ENCODE data around the gene TMEM217.

DNA sequence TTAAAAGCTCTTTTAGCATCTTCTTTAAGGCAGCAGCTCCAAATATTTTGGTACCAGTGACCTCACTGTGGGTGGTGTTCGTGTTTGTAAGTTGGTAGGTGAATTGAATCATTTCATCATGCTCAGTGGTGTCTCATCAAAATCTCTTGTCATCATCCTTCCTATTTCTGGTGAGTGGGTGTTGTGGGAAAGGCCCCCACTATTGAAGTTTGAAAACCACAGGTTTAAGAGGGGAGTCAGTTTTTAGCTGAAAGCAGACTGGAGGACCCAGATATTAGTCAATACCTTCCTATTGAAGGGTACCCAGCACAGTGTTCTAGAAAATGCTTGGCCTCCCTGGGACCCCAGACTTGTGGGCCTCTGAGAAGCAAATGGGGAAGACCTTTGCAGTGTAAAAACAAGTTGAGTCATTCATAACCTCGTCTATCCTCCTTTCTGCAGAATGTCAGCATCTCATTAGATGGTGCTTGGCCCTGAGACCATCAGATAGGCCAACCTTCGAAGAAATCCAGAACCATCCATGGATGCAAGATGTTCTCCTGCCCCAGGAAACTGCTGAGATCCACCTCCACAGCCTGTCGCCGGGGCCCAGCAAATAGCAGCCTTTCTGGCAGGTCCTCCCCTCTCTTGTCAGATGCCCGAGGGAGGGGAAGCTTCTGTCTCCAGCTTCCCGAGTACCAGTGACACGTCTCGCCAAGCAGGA, 84.3 kb downstream of the TMEM217 start:
- TF ChIP-seq, protein P1, sequence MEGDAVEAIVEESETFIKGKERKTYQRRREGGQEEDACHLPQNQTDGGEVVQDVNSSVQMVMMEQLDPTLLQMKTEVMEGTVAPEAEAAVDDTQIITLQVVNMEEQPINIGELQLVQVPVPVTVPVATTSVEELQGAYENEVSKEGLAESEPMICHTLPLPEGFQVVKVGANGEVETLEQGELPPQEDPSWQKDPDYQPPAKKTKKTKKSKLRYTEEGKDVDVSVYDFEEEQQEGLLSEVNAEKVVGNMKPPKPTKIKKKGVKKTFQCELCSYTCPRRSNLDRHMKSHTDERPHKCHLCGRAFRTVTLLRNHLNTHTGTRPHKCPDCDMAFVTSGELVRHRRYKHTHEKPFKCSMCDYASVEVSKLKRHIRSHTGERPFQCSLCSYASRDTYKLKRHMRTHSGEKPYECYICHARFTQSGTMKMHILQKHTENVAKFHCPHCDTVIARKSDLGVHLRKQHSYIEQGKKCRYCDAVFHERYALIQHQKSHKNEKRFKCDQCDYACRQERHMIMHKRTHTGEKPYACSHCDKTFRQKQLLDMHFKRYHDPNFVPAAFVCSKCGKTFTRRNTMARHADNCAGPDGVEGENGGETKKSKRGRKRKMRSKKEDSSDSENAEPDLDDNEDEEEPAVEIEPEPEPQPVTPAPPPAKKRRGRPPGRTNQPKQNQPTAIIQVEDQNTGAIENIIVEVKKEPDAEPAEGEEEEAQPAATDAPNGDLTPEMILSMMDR (IDR thresholded peaks at IDR 0.05), result no peak
- no peak for TF ChIP-seq EZH2 (IDR thresholded peaks at IDR 0.05; ENCODE audit: borderline replicate concordance, insufficient read depth, low read depth, low read length, poor library complexity, severe bottlenecking)

Measured in B cell (primary cell).